Right lobe of liver (tissue), 6 donors: Measurements from ENCODE around the gene VSTM5. TPM values are rescaled to one million over a fixed set of nuclear protein-coding genes. Genes with fewer than 3 reads are reported as not detected.

Experiments used
- ATAC-seq, 4 donors: fragments of 200-7000 bp; cut with Tn5 transposase; one replicate each; pipeline ENCODE4 v1.9.1; 2020; ENCODE audit warnings: mild to moderate bottlenecking in 4 of 4, moderate library complexity in 4 of 4
- DNase-seq, 3 donors: peaks; one replicate each; pipeline ENCODE4 v3.0.0-alpha.2; 2020
- H3K27ac ChIP-seq, 3 donors: fragments of 200-600 bp; one replicate each; pipeline ENCODE4 v1.8.0; 2022
- H3K27me3 ChIP-seq, 2 donors: fragments of 200-600 bp; one replicate each; pipeline ENCODE4 v1.8.0; 2022
- H3K36me3 ChIP-seq, 4 donors: fragments of 200-600 bp; sonication (generic) in 1 of 4; one replicate each; pipeline versions ENCODE4 v1.5.1 to v1.8.0; 2017 to 2022; ENCODE audit warnings: control low read depth in 1 of 4
- H3K4me1 ChIP-seq, 4 donors: fragments of 200-600 bp; sonication (generic) in 1 of 4; one replicate each; pipeline versions ENCODE4 v1.5.1 to v1.8.0; 2017 to 2022; ENCODE audit warnings: control low read depth in 1 of 4
- H3K4me3 ChIP-seq, 3 donors: fragments of 200-600 bp; one replicate each; pipeline ENCODE4 v1.8.0; 2022
- H3K9me3 ChIP-seq, 4 donors: fragments of 200-600 bp; sonication (generic) in 1 of 4; one replicate each; pipeline versions ENCODE4 v1.5.1 to v1.8.0; 2017 to 2022; ENCODE audit warnings: control low read depth in 1 of 4
- POLR2A ChIP-seq: fragments of 450-650 bp; IDR thresholded peaks from one replicate; pipeline ENCODE4 v1.6.1; 2017; ENCODE audit warnings: antibody characterized with exemption, mild to moderate bottlenecking
- WGBS: methylation state at CpG from one replicate; pipeline ENCODE4 v1.1.6; 2018; ENCODE audit warnings: low coverage, low lambda C conversion rate; ENCODE audit not compliant: insufficient coverage; ENCODE audit errors: missing lambda C conversion rate; 5-methylcytosine and 5-hydroxymethylcytosine counted together
- intact Hi-C, 2 donors: fragments of 100-400 bp; cut with DNase I; formaldehyde crosslinking; loops; one replicate each; pipeline versions ENCODE4 v1.11.2 to v1.14.1; 2022
- small RNA-seq, 2 experiments: library from RNA; depleted of rRNA; stranded (forward); fragments of <200 nt; gene quantifications; one replicate each; pipeline ENCODE3, GENCODE V24; 2016
- total RNA-seq, 6 experiments: library from RNA; depleted of rRNA in 2 of 6; stranded (reverse); fragments of >200 nt in 2 of 6; fragmentation: NEBNext Ultra II Directional in 3 of 6; extraction: Animal tissue kit (Norgen Biotek cat#: 25700) in 3 of 6; gene quantifications; one replicate each; pipeline versions ENCODE4 v1.1.0 to v1.2.4, GENCODE V29; 2016 to 2023
- TF ChIP-seq, protein P1 (sequence below), 4 donors: fragments of 200-600 bp in 3 of 4; fragments of 450-650 bp in 1 of 4; IDR thresholded peaks; one replicate each; pipeline versions ENCODE4 v1.5.1 to v1.8.0; 2016 to 2022; ENCODE audit warnings: antibody characterized with exemption in 4 of 4, mild to moderate bottlenecking in 2 of 4
- donor health status: DM: no; HTN: yes; CAD: no.
- donor health status: DM: no; HTN: no; CAD: no.
- donor health status: DM: no; HTN: no; CAD: no.
- donor health status: DM: no; HTN: yes; CAD: no.
- donor health status: DM: no; HTN: yes; CAD: no.

VSTM5 gene
- total RNA-seq, 6 experiments from 2014 or later = not detected

DNA sequence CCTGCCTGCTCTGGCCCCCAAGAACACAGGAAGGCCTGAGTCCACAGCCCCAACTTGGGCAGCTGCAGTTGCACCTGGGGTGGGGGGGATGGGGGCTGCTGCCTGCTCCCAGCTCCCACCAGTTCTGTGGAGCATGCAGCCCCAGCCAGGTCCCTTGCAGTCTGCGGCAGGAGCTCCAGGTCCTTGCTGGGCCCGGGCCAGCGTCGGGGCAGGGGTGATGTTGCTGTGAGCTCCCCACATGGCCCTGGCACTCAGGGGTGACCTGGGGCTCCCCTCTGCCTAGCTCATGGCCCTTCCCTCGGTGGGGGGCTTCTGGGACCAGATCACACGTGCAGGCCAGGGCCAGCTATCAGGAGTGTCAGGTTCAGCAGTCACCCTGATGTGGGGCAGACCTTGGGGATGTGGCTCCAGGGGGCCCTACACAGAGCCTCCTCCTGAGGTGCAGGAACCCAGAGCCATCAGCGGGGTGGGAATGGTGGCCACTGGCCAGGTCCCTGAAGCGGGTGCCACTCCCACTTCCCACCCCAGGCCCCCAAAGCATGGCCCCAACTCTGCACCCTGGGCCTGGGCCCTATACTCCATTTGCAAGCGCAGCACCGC, 76.7 kb downstream of the VSTM5 start:
- Histone ChIP-seq H3K27me3 (no peaks in the 10 kb centered on the region), H3K36me3 (no peaks in the 10 kb centered on the region), H3K4me1 (no peaks in the 10 kb centered on the region), H3K27ac (no peak overlapping the region), H3K9me3 (no peaks in the 10 kb centered on the region), H3K4me3 (no peak overlapping the region)
- DNase-seq (no peak), ATAC-seq (peak in 2 of 4 donors; percentile 12 to 38)
- intact Hi-C loops = no loop called here
- TF ChIP-seq, protein P1, sequence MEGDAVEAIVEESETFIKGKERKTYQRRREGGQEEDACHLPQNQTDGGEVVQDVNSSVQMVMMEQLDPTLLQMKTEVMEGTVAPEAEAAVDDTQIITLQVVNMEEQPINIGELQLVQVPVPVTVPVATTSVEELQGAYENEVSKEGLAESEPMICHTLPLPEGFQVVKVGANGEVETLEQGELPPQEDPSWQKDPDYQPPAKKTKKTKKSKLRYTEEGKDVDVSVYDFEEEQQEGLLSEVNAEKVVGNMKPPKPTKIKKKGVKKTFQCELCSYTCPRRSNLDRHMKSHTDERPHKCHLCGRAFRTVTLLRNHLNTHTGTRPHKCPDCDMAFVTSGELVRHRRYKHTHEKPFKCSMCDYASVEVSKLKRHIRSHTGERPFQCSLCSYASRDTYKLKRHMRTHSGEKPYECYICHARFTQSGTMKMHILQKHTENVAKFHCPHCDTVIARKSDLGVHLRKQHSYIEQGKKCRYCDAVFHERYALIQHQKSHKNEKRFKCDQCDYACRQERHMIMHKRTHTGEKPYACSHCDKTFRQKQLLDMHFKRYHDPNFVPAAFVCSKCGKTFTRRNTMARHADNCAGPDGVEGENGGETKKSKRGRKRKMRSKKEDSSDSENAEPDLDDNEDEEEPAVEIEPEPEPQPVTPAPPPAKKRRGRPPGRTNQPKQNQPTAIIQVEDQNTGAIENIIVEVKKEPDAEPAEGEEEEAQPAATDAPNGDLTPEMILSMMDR (IDR thresholded peaks at IDR 0.05) = no peak
- no peak for TF ChIP-seq POLR2A
- no CpG with 5 or more reads among the region's 10 CpGs for WGBS

DNA sequence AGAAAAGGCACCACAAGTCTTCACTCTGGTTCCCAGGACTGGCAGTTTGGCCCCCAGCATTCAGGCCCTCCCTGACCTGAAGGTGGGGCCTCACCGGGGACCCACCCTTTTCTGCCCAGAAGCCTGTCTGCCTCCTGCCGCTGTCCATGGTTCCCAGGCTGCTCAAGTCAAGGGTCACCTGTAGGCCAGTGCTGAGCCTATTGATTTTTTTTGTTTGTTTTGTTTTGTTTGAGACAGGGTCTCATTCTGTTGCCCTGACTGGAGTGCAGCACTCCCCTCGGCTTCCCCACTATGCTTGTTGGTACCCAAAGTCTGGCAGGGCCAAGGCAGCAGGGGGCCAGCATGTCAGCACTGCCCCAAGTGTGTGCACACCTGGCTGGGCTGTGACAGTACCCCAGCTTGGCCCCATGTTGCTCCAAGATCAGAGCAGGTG, 77.4 kb downstream of the VSTM5 start:
- no peak for DNase-seq
- no peak overlapping the region for H3K4me3 ChIP-seq
- intact Hi-C loops = no loop called here
- no peaks in the 10 kb centered on the region for H3K36me3 ChIP-seq
- no peaks in the 10 kb centered on the region for H3K4me1 ChIP-seq
- H3K27ac ChIP-seq = no peak overlapping the region
- H3K9me3 ChIP-seq = no peaks in the 10 kb centered on the region
- 33% methylated on average over 2 of the region's 3 CpGs for WGBS
- H3K27me3 ChIP-seq = no peaks in the 10 kb centered on the region
- ATAC-seq = peak in 2 of 4 donors; percentile 42 to 43
- TF ChIP-seq, protein P1 (IDR thresholded peaks at IDR 0.05) = no peak
- no peak for TF ChIP-seq POLR2A

DNA sequence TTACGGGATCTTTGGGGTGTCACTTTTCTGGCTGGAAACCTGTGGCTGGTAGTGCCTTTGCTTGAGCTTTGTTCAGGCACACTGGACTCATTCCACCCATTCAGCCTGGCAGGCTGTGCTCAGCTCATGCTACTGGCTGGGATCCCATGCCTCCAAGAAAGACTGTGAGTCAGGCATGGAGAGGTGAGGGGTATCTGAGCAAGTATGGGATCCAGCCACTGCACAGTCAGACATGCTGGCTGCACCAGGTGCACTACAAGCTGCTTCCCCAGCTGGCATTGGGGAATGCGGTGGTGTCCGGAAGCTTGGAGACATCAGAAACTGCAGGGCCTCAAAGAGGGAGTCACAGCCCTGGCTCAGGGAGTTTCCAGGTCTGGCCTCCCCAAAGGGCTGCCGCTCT, 78.3 kb downstream of the VSTM5 start:
- no peak overlapping the region for H3K27ac ChIP-seq
- H3K4me3 ChIP-seq = no peak overlapping the region
- H3K4me1 ChIP-seq = no peaks in the 10 kb centered on the region
- ATAC-seq (no peak), DNase-seq (no peak)
- no peaks in the 10 kb centered on the region for H3K27me3 ChIP-seq
- intact Hi-C loops = no loop called here
- H3K36me3 ChIP-seq = no peaks in the 10 kb centered on the region
- TF ChIP-seq POLR2A = no peak
- TF ChIP-seq, protein P1 (IDR thresholded peaks at IDR 0.05) = no peak
- H3K9me3 ChIP-seq = no peaks in the 10 kb centered on the region
- 100% methylated on average over 1 of the region's 4 CpGs for WGBS

DNA sequence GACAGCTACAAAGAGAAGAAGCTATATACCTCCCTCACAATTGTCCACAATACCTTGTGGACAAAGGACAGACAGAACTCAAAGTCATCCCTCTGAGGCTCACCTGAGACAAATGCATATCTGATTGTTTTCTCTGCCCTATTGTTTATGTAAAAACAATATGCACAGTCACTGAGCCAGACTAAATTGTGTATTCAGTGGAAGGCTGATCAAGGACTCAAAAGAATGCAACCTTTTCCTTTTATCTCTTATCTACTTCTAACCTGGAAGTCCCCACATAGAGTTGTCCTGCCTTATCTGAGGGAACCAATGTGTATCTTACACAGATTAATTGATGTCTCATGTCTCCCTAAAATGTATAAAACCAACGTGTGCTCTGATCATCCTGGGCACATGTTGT, 80.3 kb downstream of the VSTM5 start:
- ATAC-seq = no peak
- H3K27me3 ChIP-seq = no peaks in the 10 kb centered on the region

More for the DNA sequence above, 80.3 kb downstream of the VSTM5 start:
- intact Hi-C loops = no loop called here
- peaks cover 0 to 4% (median 0%) of the 10 kb centered on the region in 4 donors for H3K4me1 ChIP-seq
- no peak overlapping the region for H3K4me3 ChIP-seq
- DNase-seq = no peak
- no peaks in the 10 kb centered on the region for H3K9me3 ChIP-seq
- no peaks in the 10 kb centered on the region for H3K36me3 ChIP-seq
- H3K27ac ChIP-seq = no peak overlapping the region
- no peak for TF ChIP-seq POLR2A
- TF ChIP-seq, protein P1 (IDR thresholded peaks at IDR 0.05) = no peak
- 40% methylated on average over 1 of the region's 1 CpG for WGBS

Small RNA genes within 50 kb of the gene (small RNA-seq; reads per million reads assigned to genes)
- 0 reads per million in 2 experiments for gene RF00019

Other genes with a start within 250 kb of the VSTM5 start
- gene CEP295, start 188.9 kb downstream of the VSTM5 start, total RNA-seq = 10 to 100 TPM in 1 of 6 experiments, 1 to 10 TPM in 5; 3.2 to 10.6 (median 3.9) TPM
- 10 to 100 TPM; 28.0 to 69.2 (median 49.3) TPM for gene TAF1D, start 109.1 kb downstream of the VSTM5 start, total RNA-seq
- 100 to 1,000 TPM in 4 of 6 experiments, 10 to 100 TPM in 2; 79.9 to 204 (median 124) TPM for gene C11orf54, start 108.9 kb downstream of the VSTM5 start, total RNA-seq
- gene MED17, start 66.3 kb downstream of the VSTM5 start, total RNA-seq = 10 to 100 TPM in 1 of 6 experiments, 1 to 10 TPM in 5; 4.8 to 10.1 (median 8.5) TPM
- not detected for gene HEPHL1, start 170.7 kb upstream of the VSTM5 start, total RNA-seq